ENCODE results near the gene TIFAB.

Gene TIFAB

GRCh38 chr5:135448071-135448739 is 3.9 kb downstream of the TIFAB start:
- no peak for DNase-seq (ENCODE audit: extremely low read depth, low read depth)
- no peak overlapping the region for H3K4me3 ChIP-seq (replicated peaks; ENCODE audit: low read depth, low read length)
- no peak for TF ChIP-seq CTCF (IDR thresholded peaks at IDR 0.05; ENCODE audit: low read depth, low read length, missing control alignments)

- TF ChIP-seq CTCF (IDR thresholded peaks at IDR 0.05; ENCODE audit: low read depth, low read length, missing control alignments): no peak
- DNase-seq (ENCODE audit: extremely low read depth, low read depth): no peak
- no peak within 1 kb of the TSS for H3K4me3 ChIP-seq (replicated peaks; ENCODE audit: low read depth, low read length)
Observed at GRCh38 chr5:135447298-135447929, 4.7 kb downstream of the TIFAB start, which contains the start of gene DCANP1. Gene DCANP1, minus strand, starts transcription at chr5:135447348. Its CDS starts 240 bp downstream, at chr5:135447108.

GRCh38 chr5:135446615-135447014 is 5.5 kb downstream of the TIFAB start:
- no peak for DNase-seq (ENCODE audit: extremely low read depth, low read depth)
- no peak for TF ChIP-seq CTCF (IDR thresholded peaks at IDR 0.05; ENCODE audit: low read depth, low read length, missing control alignments)
- H3K4me3 ChIP-seq (replicated peaks; ENCODE audit: low read depth, low read length): no peak overlapping the region

GRCh38 chr5:135446206-135446605 is 5.9 kb downstream of the TIFAB start:
- TF ChIP-seq CTCF (IDR thresholded peaks at IDR 0.05; ENCODE audit: low read depth, low read length, missing control alignments): no peak
- no peak overlapping the region for H3K4me3 ChIP-seq (replicated peaks; ENCODE audit: low read depth, low read length)
- DNase-seq (ENCODE audit: extremely low read depth, low read depth): no peak

- no peak for DNase-seq (ENCODE audit: extremely low read depth, low read depth)
- no peak for TF ChIP-seq CTCF (IDR thresholded peaks at IDR 0.05; ENCODE audit: low read depth, low read length, missing control alignments)
Observed at GRCh38 chr5:135445306-135445985, 6.7 kb downstream of the TIFAB start.

GRCh38 chr5:135444881-135445280 is 7.3 kb downstream of the TIFAB start:
- no peak for TF ChIP-seq CTCF (IDR thresholded peaks at IDR 0.05; ENCODE audit: low read depth, low read length, missing control alignments)
- H3K4me3 ChIP-seq (replicated peaks; ENCODE audit: low read depth, low read length): no peak overlapping the region
- no peak for DNase-seq (ENCODE audit: extremely low read depth, low read depth)

More at GRCh38 chr5:135445306-135445985, 6.7 kb downstream of the TIFAB start:
- H3K4me3 ChIP-seq (replicated peaks; ENCODE audit: low read depth, low read length): no peak overlapping the region

Data from HFF-Myc (cell line).